Measurements from ENCODE around the gene COL24A1. TPM values are rescaled to one million over a fixed set of nuclear protein-coding genes. Genes with fewer than 3 reads are reported as not detected.

Gene COL24A1
- total RNA-seq, 1 experiment from 2014 or later: 0.35 TPM

DNA sequence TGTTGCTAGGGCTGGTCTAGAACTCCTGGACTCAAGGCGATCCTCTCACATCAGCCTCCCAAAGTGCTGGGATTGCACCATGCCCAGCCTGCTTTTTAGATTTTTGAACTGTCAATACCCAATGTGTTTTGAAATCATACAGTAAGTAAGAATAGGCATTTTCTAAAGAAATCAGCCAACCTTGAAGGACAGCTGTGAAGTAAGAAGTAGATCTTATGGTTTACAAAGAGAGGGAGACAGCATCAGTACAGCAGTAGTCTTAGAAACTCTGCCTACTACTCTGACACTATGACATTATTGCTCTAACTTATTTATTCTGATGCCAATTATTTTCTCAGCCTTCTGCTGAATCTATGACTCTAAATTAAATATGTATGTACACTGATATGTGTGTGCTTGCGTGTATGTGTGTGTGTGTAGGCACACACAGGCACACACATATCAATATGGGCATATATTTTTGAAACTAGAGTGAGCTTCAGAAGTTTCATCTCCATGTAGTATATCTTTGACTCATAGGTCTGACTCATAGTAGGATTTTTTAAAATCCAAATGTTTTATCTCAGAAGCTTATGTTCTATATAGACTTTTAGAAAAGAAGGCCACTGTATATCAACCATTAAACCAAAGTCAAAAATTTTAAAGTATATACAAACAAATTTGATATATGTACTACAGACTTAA, 140.4 kb downstream of the COL24A1 start:
- no peaks in the 10 kb centered on the region for H4K20me1 ChIP-seq (ENCODE audit: control insufficient read depth, insufficient read depth, insufficient read length)
- H3K4me1 ChIP-seq (ENCODE audit: insufficient read depth, low read length): no peaks in the 10 kb centered on the region
- H4K91ac ChIP-seq (ENCODE audit: insufficient read length, low read depth, low read length): no peak overlapping the region
- H3K4ac ChIP-seq (ENCODE audit: low read depth, low read length): no peak overlapping the region
- H3K4me3 Mint-ChIP-seq: no peak overlapping the region
- H2BK5ac ChIP-seq (ENCODE audit: insufficient read length, low read length): no peak overlapping the region
- no peak overlapping the region for H3K56ac ChIP-seq (ENCODE audit: insufficient read length, low read depth, low read length)
- H3K4me1 Mint-ChIP-seq: no peaks in the 10 kb centered on the region
- H2AFZ ChIP-seq (ENCODE audit: low read length): no peak overlapping the region
- H3K9ac ChIP-seq (ENCODE audit: extremely low read depth, insufficient read length, low read length): no peak overlapping the region
- H3K27me3 Mint-ChIP-seq (ENCODE audit: low read depth): no peaks in the 10 kb centered on the region
- no peak overlapping the region for H3K18ac ChIP-seq (ENCODE audit: insufficient read length, low read depth, low read length)
- H3K27me3 ChIP-seq (ENCODE audit: insufficient read depth, low read length): no peaks in the 10 kb centered on the region
- no peak overlapping the region for H2BK12ac ChIP-seq (ENCODE audit: insufficient read length, low read depth, low read length)
- no peak overlapping the region for H3T11ph ChIP-seq (ENCODE audit: low read length)
- no peak overlapping the region for H4K8ac ChIP-seq (replicated peaks; ENCODE audit: insufficient read length, low read depth, low read length)
- no peaks in the 10 kb centered on the region; a peak in 1 of 5 replicates for H3K9me3 Mint-ChIP-seq
- H3K23me2 ChIP-seq (ENCODE audit: insufficient read length, low read depth, low read length, poor library complexity, severe bottlenecking): no peaks in the 10 kb centered on the region
- no peak overlapping the region for H4K5ac ChIP-seq (ENCODE audit: insufficient read length, low read depth, low read length)
- no peak overlapping the region for H3K14ac ChIP-seq (ENCODE audit: insufficient read depth, low read length)
- H2BK15ac ChIP-seq (ENCODE audit: low read depth, low read length): no peak overlapping the region
- no peak for DNase-seq
- no peak overlapping the region for H2AK5ac ChIP-seq (ENCODE audit: insufficient read length, low read length)
- no peak overlapping the region for H2BK20ac ChIP-seq (ENCODE audit: low read depth, low read length, poor library complexity, severe bottlenecking)
- WGBS (ENCODE audit: extremely low coverage, insufficient read length, low lambda C conversion rate): no CpG with 5 or more reads among the region's 2 CpGs
- H3K23ac ChIP-seq (ENCODE audit: insufficient read length, low read depth, low read length): no peak overlapping the region
- H3K27ac Mint-ChIP-seq: no peak overlapping the region; a peak in 1 of 7 replicates
- TF ChIP-seq CTCF (conservative IDR thresholded peaks at IDR 0.05): no peak
- H3K9me3 ChIP-seq (ENCODE audit: control insufficient read depth, low read depth, low read length): no peaks in the 10 kb centered on the region
- no peaks in the 10 kb centered on the region for H3K79me2 ChIP-seq (ENCODE audit: insufficient read depth, low read length)
- no peak overlapping the region for H3K27ac ChIP-seq (ENCODE audit: insufficient read length, low read depth, low read length)
- H3K79me1 ChIP-seq (ENCODE audit: insufficient read depth, low read depth, low read length, poor library complexity, severe bottlenecking): no peaks in the 10 kb centered on the region
- no peak overlapping the region for H3K4me2 ChIP-seq (ENCODE audit: insufficient read depth, insufficient read length, low read length)
- no peaks in the 10 kb centered on the region for H3K36me3 Mint-ChIP-seq (ENCODE audit: insufficient read depth in 1 of 3, low read depth in 3 of 3)
- H2BK120ac ChIP-seq (ENCODE audit: low read depth, low read length, poor library complexity, severe bottlenecking): no peak overlapping the region
